ENCODE measurements around the gene MAN2A1.

Gene MAN2A1

GRCh38 chr5:109880907-109881685 is 191.4 kb downstream of the MAN2A1 start:
- Histone ChIP-seq H3K27me3 (ENCODE audit: insufficient read depth, low read length) (no peaks in the 10 kb centered on the region), H3K9ac (ENCODE audit: low read length) (no peak overlapping the region), H3K79me2 (ENCODE audit: insufficient read depth, low read length) (no peaks in the 10 kb centered on the region), H3K4me3 (ENCODE audit: low read depth, low read length, poor library complexity, severe bottlenecking) (no peak overlapping the region), H3K4me2 (ENCODE audit: low read length) (no peak overlapping the region), H2AFZ (ENCODE audit: low read length) (no peak overlapping the region), H4K20me1 (ENCODE audit: insufficient read depth, low read length) (no peaks in the 10 kb centered on the region), H3F3A (ENCODE audit: insufficient read depth, low read length) (no peaks in the 10 kb centered on the region), H3K4me1 (ENCODE audit: insufficient read depth, low read length, severe bottlenecking) (no peaks in the 10 kb centered on the region), H3K36me3 (ENCODE audit: insufficient read depth, low read length) (no peaks in the 10 kb centered on the region), H3K27ac (ENCODE audit: low read depth, low read length, poor library complexity, severe bottlenecking) (no peak overlapping the region), H3K9me2 (ENCODE audit: low read depth, low read length) (no peaks in the 10 kb centered on the region), H3K9me3 (ENCODE audit: low read length) (no peaks in the 10 kb centered on the region)
- TF ChIP-seq EZH2 (IDR thresholded peaks at IDR 0.05; ENCODE audit: borderline replicate concordance, low read length) (no peak), CTCF (IDR thresholded peaks at IDR 0.05; ENCODE audit: low read length) (no peak)

- Histone ChIP-seq H3K4me2 (ENCODE audit: low read length) (no peak overlapping the region), H3K9me3 (ENCODE audit: low read length) (no peaks in the 10 kb centered on the region), H3F3A (ENCODE audit: insufficient read depth, low read length) (no peaks in the 10 kb centered on the region), H3K36me3 (ENCODE audit: insufficient read depth, low read length) (no peaks in the 10 kb centered on the region), H3K4me1 (ENCODE audit: insufficient read depth, low read length, severe bottlenecking) (no peaks in the 10 kb centered on the region), H3K79me2 (ENCODE audit: insufficient read depth, low read length) (no peaks in the 10 kb centered on the region), H3K9me2 (ENCODE audit: low read depth, low read length) (no peaks in the 10 kb centered on the region), H3K9ac (ENCODE audit: low read length) (no peak overlapping the region), H3K27ac (ENCODE audit: low read depth, low read length, poor library complexity, severe bottlenecking) (no peak overlapping the region), H3K27me3 (ENCODE audit: insufficient read depth, low read length) (no peaks in the 10 kb centered on the region), H4K20me1 (ENCODE audit: insufficient read depth, low read length) (no peaks in the 10 kb centered on the region), H2AFZ (ENCODE audit: low read length) (no peak overlapping the region), H3K4me3 (ENCODE audit: low read depth, low read length, poor library complexity, severe bottlenecking) (no peak overlapping the region)
- TF ChIP-seq CTCF (IDR thresholded peaks at IDR 0.05; ENCODE audit: low read length) (no peak), EZH2 (IDR thresholded peaks at IDR 0.05; ENCODE audit: borderline replicate concordance, low read length) (no peak)
Measured at GRCh38 chr5:109882546-109882945, 192.8 kb downstream of the MAN2A1 start.

- H3K4me2 ChIP-seq (ENCODE audit: low read length) = no peak overlapping the region
- H3K4me1 ChIP-seq (ENCODE audit: insufficient read depth, low read length, severe bottlenecking) = no peaks in the 10 kb centered on the region
- H3K9ac ChIP-seq (ENCODE audit: low read length) = no peak overlapping the region
- H4K20me1 ChIP-seq (ENCODE audit: insufficient read depth, low read length) = no peaks in the 10 kb centered on the region
- no peaks in the 10 kb centered on the region for H3K79me2 ChIP-seq (ENCODE audit: insufficient read depth, low read length)
- H2AFZ ChIP-seq (ENCODE audit: low read length) = no peak overlapping the region
- H3F3A ChIP-seq (ENCODE audit: insufficient read depth, low read length) = no peaks in the 10 kb centered on the region
- H3K36me3 ChIP-seq (ENCODE audit: insufficient read depth, low read length) = no peaks in the 10 kb centered on the region
- H3K27ac ChIP-seq (ENCODE audit: low read depth, low read length, poor library complexity, severe bottlenecking) = no peak overlapping the region
- H3K4me3 ChIP-seq (ENCODE audit: low read depth, low read length, poor library complexity, severe bottlenecking) = no peak overlapping the region
- H3K9me2 ChIP-seq (ENCODE audit: low read depth, low read length) = no peaks in the 10 kb centered on the region
- H3K9me3 ChIP-seq (ENCODE audit: low read length) = no peaks in the 10 kb centered on the region
- no peaks in the 10 kb centered on the region for H3K27me3 ChIP-seq (ENCODE audit: insufficient read depth, low read length)
- TF ChIP-seq EZH2 (IDR thresholded peaks at IDR 0.05; ENCODE audit: borderline replicate concordance, low read length) (no peak), CTCF (IDR thresholded peaks at IDR 0.05; ENCODE audit: low read length) (no peak)
Measured at GRCh38 chr5:109884676-109885075, 194.9 kb downstream of the MAN2A1 start.
